Measurements from ENCODE around the gene OR5D14. TPM values are rescaled to one million over a fixed set of nuclear protein-coding genes. Genes with fewer than 3 reads are reported as not detected.

Gene OR5D14
- total and polyA plus RNA-seq, 9 of the 15 experiments (the other 6 are each of a cell fraction or from before 2014, with no cell fraction given), result not detected

- no peak for TF ChIP-seq ZSCAN32 (CRISPR knock-in tag; IDR thresholded peaks at IDR 0.05)
- no peak for TF ChIP-seq CGGBP1 (CRISPR knock-in tag; IDR thresholded peaks at IDR 0.05)
- no peak for TF ChIP-seq BRCA1 (IDR thresholded peaks at IDR 0.05)
- TF ChIP-seq BRCA1 (CRISPR knock-in tag; IDR thresholded peaks at IDR 0.05), result no peak
- TF ChIP-seq TAF15 (IDR thresholded peaks at IDR 0.05; ENCODE audit: low read depth, low read length), result no peak
- no peak for TF ChIP-seq FOXP4 (CRISPR knock-in tag; IDR thresholded peaks at IDR 0.05; ENCODE audit: borderline replicate concordance)
- TF ChIP-seq SNIP1 (IDR thresholded peaks at IDR 0.05; ENCODE audit: low read depth), result no peak
Measured at GRCh38 chr11:55773138-55773537, 22.2 kb upstream of the OR5D14 start, which contains the start of gene OR5D13 (continued).

GRCh38 chr11:55791606-55792005, 3.8 kb upstream of the OR5D14 start:
- WGBS (ENCODE audit: insufficient coverage, low coverage, missing lambda C conversion rate), result 0% methylated on average over 1 of the region's 1 CpG
- H4K20me1 ChIP-seq (replicated peaks; ENCODE audit: control insufficient read depth, insufficient read depth, low read length), result no peaks in the 10 kb centered on the region

More at GRCh38 chr11:55791606-55792005, 3.8 kb upstream of the OR5D14 start:
- no peak for ATAC-seq
- Histone ChIP-seq H3K27me3 (ENCODE audit: control insufficient read depth in 2 of 2, insufficient read depth in 2 of 2, low read length in 2 of 2) (no peaks in the 10 kb centered on the region), H3K36me3 (ENCODE audit: control insufficient read depth, insufficient read depth, low read length) (no peaks in the 10 kb centered on the region), H3K4me3 (no peak overlapping the region), H3K4me1 (replicated peaks in 1 of 2; ENCODE audit: control insufficient read depth in 2 of 2, insufficient read depth in 2 of 2, low read length in 2 of 2) (no peaks in the 10 kb centered on the region), H3K79me2 (ENCODE audit: control insufficient read depth, insufficient read depth, low read length) (no peaks in the 10 kb centered on the region), H3K9ac (ENCODE audit: insufficient read depth in 1 of 2, low read depth in 2 of 2, low read length in 2 of 2) (no peak overlapping the region), H3K9me3 (replicated peaks; ENCODE audit: control insufficient read depth, insufficient read depth, low read depth, low read length) (no peaks in the 10 kb centered on the region), H3K27ac (ENCODE audit: extremely low read depth, low read depth, low read length) (no peak overlapping the region), H3K4me2 (ENCODE audit: insufficient read depth, low read length) (no peak overlapping the region), H3K9me1 (ENCODE audit: control insufficient read depth, insufficient read depth, low read length) (no peaks in the 10 kb centered on the region), H2AFZ (ENCODE audit: low read depth, low read length) (no peak overlapping the region)
- no peak for FAIRE-seq
- BruUV-seq (replicated peaks), result no TSS peak
- CTCF ChIA-PET (ENCODE audit: low intra/inter-chr PET ratio), result no interaction called here
- POLR2A ChIA-PET, result no interaction called here
- intact Hi-C loops (cut with micrococcal nuclease) (no loop called here), in situ Hi-C loops (cut with MboI) (no loop called here)
- no peak for TF ChIP-seq KAT7 (CRISPR knock-in tag; IDR thresholded peaks at IDR 0.05; ENCODE audit: borderline replicate concordance)
- TF ChIP-seq ZNF316 (IDR thresholded peaks at IDR 0.05), result peak; percentile 17; the same call in 1 of the 2 replicates
- TF ChIP-seq ZNF324 (CRISPR knock-in tag; IDR thresholded peaks at IDR 0.05), result no peak
- no peak for TF ChIP-seq ZC3H8 (IDR thresholded peaks at IDR 0.05)
- no peak for DNase-seq (ENCODE audit: extremely low read depth in 1 of 4, low spot score in 3 of 4)

Data from K562 (cell line).